Small intestine (tissue), 7 donors: ENCODE results near the gene ZNF777. TPM values are rescaled to one million over a fixed set of nuclear protein-coding genes. Genes with fewer than 3 reads are reported as not detected.
"Not testable (repeated sequence)": the region's sequence is repeated elsewhere in the genome, so short reads cannot be mapped to it uniquely, and the experiment has no call there.

Experiments used
- DNase-seq, 2 donors: peaks; one replicate each; pipeline versions ENCODE4 v3.0.0 to v3.0.0-alpha.2; 2013
- FAIRE-seq: peaks from 2 replicates; lab custom pipeline; 2012; peaks lifted over from hg19 to GRCh38; lab: Jason Lieb, UNC
- H3K27ac ChIP-seq, 3 donors: one replicate each; pipeline ENCODE4 v1.5.1; 2013; ENCODE audit warnings: low read length in 2 of 3, mild to moderate bottlenecking in 2 of 3, control low read depth in 1 of 3, inconsistent platforms in 1 of 3, low read depth in 1 of 3, moderate library complexity in 1 of 3
- H3K27me3 ChIP-seq, 3 donors: one replicate each; pipeline ENCODE4 v1.6.1; 2013; ENCODE audit warnings: low read length in 3 of 3, inconsistent platforms in 1 of 3; ENCODE audit not compliant: control insufficient read depth in 3 of 3, insufficient read depth in 3 of 3
- H3K36me3 ChIP-seq, 3 donors: one replicate each; pipeline ENCODE4 v1.6.1; 2013; ENCODE audit warnings: low read length in 3 of 3, inconsistent platforms in 1 of 3, low read depth in 1 of 3, mild to moderate bottlenecking in 1 of 3, moderate library complexity in 1 of 3; ENCODE audit not compliant: control insufficient read depth in 3 of 3, insufficient read depth in 2 of 3
- H3K4me1 ChIP-seq, 3 donors: one replicate each; pipeline ENCODE4 v1.6.1; 2013; ENCODE audit warnings: low read length in 2 of 3, inconsistent platforms in 1 of 3, low read depth in 1 of 3, mild to moderate bottlenecking in 1 of 3, moderate library complexity in 1 of 3; ENCODE audit not compliant: control insufficient read depth in 3 of 3, insufficient read depth in 2 of 3
- H3K4me3 ChIP-seq, 3 donors: one replicate each; pipeline ENCODE4 v1.5.1; 2013; ENCODE audit warnings: low read length in 3 of 3, control low read depth in 1 of 3, inconsistent platforms in 1 of 3, low read depth in 1 of 3, mild to moderate bottlenecking in 1 of 3, moderate library complexity in 1 of 3
- H3K9me3 ChIP-seq, 2 donors: one replicate each; pipeline ENCODE4 v1.6.1; 2013; ENCODE audit warnings: low read depth in 1 of 2, low read length in 1 of 2; ENCODE audit not compliant: control insufficient read depth in 2 of 2, insufficient read depth in 1 of 2
- WGBS, 3 donors: extraction: QIAGEN DNeasy Blood & Tissue Kit; methylation state at CpG; one replicate each; pipeline ENCODE4 v1.1.7; 2013; 5-methylcytosine and 5-hydroxymethylcytosine counted together
- polyA plus RNA-seq, 4 donors: library from polyadenylated mRNA; stranded (reverse) in 3 of 4; unstranded in 1 of 4; fragments of 200-250 nt in 3 of 4; fragments of 120-200 nt in 1 of 4; gene quantifications; one replicate each; pipeline versions ENCODE4 v1.2.1 to v1.2.3, GENCODE V29; 2013
- donor health status: healthy with polysubstance abuse.
- donor health status: control.
- donor health status: control.
- donor health status: Bipolar disorder and iron deficiency.
- donor health status: healthy.

Gene ZNF777
- polyA plus RNA-seq, 4 donors: 3.0 to 10.4 (median 6.8) TPM

DNA sequence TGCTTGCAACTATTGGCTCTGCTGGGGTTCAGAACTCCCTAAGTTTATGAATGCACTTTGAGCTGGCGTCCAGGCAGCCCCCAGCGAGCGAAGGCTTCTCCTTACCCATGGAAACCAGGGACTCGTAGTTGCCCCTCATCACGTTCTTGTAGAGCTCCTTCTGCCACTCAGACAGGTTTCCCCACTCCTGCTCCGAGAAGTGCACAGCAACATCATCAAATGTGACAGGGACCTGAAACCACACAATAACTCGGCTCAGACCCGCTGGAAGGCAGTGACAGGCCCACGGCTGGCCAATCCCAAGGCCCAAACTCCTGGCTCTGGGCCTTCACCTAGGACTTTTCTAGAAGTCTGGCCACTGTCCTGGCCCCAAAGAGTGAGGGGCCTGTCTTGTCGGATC, 6.9 kb downstream of the ZNF777 start:
- Histone ChIP-seq H3K27me3 (no peaks in the 10 kb centered on the region), H3K27ac (no peak overlapping the region), H3K36me3 (peaks cover 16 to 51% (median 18%) of the 10 kb centered on the region in 3 donors), H3K4me1 (peaks cover 0 to under 1% (median 0%) of the 10 kb centered on the region in 3 donors), H3K4me3 (no peak overlapping the region), H3K9me3 (no peaks in the 10 kb centered on the region)
- FAIRE-seq (no peak), DNase-seq (no peak)
- 95 to 97% (median 97%) methylated on average over 10 of the region's 10 CpGs for WGBS, 3 donors

DNA sequence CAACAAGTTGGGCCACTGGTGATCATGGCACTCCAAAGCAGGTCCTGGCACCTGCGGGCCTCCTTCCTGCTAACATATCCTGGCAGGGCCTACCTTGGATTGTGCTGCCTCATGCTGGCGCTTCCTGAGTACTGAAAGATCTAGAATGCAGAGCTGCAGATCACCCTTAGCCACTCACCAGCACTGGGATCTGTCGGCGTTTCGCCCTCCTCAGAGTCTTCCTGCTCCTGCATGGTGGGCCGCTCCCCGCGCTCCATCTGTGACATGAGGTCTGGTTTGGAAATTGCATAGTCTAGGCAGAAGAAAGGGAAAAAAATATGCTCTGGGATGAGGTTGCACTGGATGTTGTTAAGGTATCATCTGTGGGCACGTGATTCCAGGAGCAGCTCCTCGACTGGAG, 10.0 kb downstream of the ZNF777 start:
- Histone ChIP-seq H3K27me3 (no peaks in the 10 kb centered on the region), H3K36me3 (peaks cover 22 to 68% (median 26%) of the 10 kb centered on the region in 3 donors), H3K4me3 (no peak overlapping the region), H3K9me3 (no peaks in the 10 kb centered on the region), H3K27ac (no peak overlapping the region), H3K4me1 (no peaks in the 10 kb centered on the region)
- no peak for FAIRE-seq
- DNase-seq: no peak
- WGBS, 3 donors: 96 to 99% (median 98%) methylated on average over 10 of the region's 10 CpGs

DNA sequence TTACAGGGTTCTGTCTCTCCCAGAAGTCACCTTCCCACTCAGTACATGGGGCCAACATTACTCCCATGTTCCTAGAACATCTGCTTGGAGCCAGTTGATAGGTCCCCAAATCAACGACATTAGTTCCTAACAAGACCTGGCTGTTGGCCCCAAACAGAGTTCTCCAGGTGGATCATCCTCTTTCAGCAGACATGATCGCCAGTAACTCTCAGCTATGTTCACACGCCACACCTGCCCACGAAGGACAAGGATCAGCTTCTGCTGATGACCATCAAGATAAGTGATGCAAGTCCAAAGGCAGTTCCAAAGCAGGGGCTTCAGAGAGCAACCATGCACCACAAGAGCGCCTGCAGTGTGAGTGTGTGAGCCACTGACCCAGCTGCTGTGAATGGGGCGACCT, 11.0 kb downstream of the ZNF777 start:
- Histone ChIP-seq H3K36me3 (peaks cover 22 to 66% (median 24%) of the 10 kb centered on the region in 3 donors), H3K27ac (no peak overlapping the region), H3K4me3 (no peak overlapping the region), H3K4me1 (no peaks in the 10 kb centered on the region), H3K9me3 (no peaks in the 10 kb centered on the region), H3K27me3 (no peaks in the 10 kb centered on the region)
- no peak for DNase-seq
- no peak for FAIRE-seq
- WGBS, 3 donors: 90 to 96% (median 94%) methylated on average over 6 of the region's 6 CpGs

DNA sequence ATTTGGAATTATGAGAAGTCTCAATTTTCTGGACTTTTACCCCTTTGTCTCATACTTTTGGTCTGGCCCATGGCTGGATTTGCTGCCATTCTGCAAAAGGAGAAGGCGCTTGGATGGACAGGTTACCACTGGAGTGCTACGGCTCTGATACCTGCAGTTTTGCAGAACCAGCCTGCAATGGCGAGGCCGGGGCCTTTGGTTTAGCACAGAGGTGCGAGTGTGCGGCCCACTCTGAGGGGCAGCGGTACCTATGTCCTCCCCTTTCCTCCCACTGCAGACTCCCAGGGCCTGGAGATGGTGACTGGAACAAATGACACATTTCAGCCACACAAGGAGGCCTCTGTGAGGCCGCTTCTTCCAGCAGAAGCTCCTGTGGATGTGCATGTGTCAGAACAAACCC, 11.9 kb downstream of the ZNF777 start:
- H3K27me3 ChIP-seq: no peaks in the 10 kb centered on the region
- 92 to 99% (median 93%) methylated on average over 8 of the region's 8 CpGs for WGBS, 3 donors
- FAIRE-seq: no peak
- H3K4me3 ChIP-seq: no peak overlapping the region
- no peaks in the 10 kb centered on the region for H3K9me3 ChIP-seq
- H3K4me1 ChIP-seq: no peaks in the 10 kb centered on the region
- no peak for DNase-seq
- no peak overlapping the region for H3K27ac ChIP-seq
- H3K36me3 ChIP-seq: peaks cover 19 to 58% (median 21%) of the 10 kb centered on the region in 3 donors

DNA sequence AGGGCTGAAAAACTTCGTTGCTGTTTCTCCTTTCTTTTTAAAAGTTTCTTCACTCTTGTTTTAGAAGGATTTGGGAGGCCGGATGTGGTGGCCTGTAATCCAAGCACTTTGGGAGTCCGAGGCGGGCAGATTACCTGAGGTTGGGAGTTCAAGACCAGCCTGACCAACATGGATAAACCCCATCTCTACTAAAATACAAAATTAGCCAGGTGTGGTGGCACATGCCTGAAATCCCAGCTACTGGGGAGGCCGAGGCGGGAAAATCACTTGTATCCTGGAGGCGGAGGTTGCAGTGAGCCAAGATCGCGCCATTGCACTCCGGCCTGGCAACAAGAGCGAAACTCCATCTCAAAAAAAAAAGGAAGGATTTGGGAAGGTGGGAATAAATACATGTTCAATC, 14.8 kb downstream of the ZNF777 start:
- not testable (repeated sequence) for FAIRE-seq, H3K27me3 ChIP-seq, H3K9me3 ChIP-seq, H3K27ac ChIP-seq, H3K4me1 ChIP-seq, H3K4me3 ChIP-seq, DNase-seq
- 97 to 99% (median 97%) methylated on average over 11 of the region's 11 CpGs for WGBS, 3 donors
- H3K36me3 ChIP-seq: peaks cover 13 to 46% (median 16%) of the 10 kb centered on the region in 3 donors

DNA sequence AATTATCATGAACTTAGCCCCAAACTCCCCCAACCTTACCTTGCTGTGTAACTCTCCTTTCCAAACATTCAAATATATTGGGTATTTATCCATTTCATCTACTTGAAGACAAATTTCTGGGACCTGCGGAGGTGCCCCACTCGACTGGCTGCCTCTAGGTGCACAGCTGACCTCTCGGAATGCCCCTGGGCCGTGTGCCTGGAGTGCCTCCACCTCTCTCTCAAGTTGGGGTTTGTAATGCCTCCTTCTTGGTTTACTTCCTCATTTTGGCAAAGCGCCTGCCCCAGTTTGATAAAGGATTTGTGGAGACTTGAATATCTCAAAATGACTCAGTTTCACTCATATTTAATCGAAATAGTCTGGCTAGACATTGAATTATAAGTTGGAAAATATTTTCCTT, 16.6 kb downstream of the ZNF777 start:
- Histone ChIP-seq H3K27ac (no peak overlapping the region), H3K4me3 (no peak overlapping the region), H3K36me3 (peaks cover 9 to 38% (median 14%) of the 10 kb centered on the region in 3 donors), H3K27me3 (no peaks in the 10 kb centered on the region), H3K4me1 (no peaks in the 10 kb centered on the region), H3K9me3 (no peaks in the 10 kb centered on the region)
- 86 to 94% (median 89%) methylated on average over 6 of the region's 6 CpGs for WGBS, 3 donors
- DNase-seq (no peak), FAIRE-seq (no peak)

DNA sequence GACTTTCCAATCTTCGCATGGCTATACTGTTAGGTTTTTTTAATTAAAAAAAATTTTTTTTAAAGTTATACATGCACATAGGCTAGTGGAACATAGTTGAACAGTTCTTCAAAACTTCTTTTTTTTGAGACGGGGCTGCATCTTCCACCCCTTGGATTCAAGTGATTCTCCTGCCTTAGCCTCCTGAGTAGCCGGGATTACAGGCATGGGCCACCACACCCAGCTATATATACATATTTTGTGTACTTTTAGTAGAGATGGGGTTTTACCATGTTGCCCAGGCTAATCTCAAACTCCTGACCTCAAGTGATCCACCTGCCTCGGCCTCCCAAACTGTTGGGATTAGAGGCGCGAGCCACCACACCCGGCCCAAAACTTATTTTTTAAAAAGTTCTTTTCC, 17.3 kb downstream of the ZNF777 start:
- H3K27ac ChIP-seq: no peak overlapping the region
- DNase-seq: no peak
- H3K4me1 ChIP-seq: no peaks in the 10 kb centered on the region
- peaks cover 7 to 32% (median 10%) of the 10 kb centered on the region in 3 donors for H3K36me3 ChIP-seq
- FAIRE-seq: no peak
- H3K4me3 ChIP-seq: no peak overlapping the region
- WGBS, 3 donors: 94 to 97% (median 96%) methylated on average over 7 of the region's 7 CpGs
- no peaks in the 10 kb centered on the region for H3K27me3 ChIP-seq
- no peaks in the 10 kb centered on the region for H3K9me3 ChIP-seq

DNA sequence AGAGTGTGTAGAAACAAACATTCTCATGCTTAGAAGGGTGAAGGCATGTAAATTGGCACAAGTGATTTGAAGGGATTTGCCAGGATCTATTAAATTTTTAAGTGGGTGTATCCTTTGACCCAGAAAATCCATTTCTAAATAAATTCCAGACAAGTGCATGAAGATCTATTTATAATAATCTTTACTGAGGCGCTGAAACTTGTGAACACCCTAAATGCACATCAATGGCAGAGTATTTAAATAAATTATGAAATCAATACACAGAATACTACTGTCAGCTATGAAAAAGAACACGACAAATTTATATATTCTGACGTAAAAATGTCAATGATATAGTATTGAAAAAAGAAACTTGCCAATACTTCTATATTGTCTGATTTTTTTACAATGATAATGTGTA, 17.9 kb downstream of the ZNF777 start:
- Histone ChIP-seq H3K4me3 (no peak overlapping the region), H3K27me3 (no peaks in the 10 kb centered on the region), H3K9me3 (no peaks in the 10 kb centered on the region), H3K4me1 (no peaks in the 10 kb centered on the region), H3K36me3 (peaks cover 7 to 31% (median 9%) of the 10 kb centered on the region in 3 donors), H3K27ac (no peak overlapping the region)
- DNase-seq (no peak), FAIRE-seq (no peak)
- WGBS, 3 donors: 79 to 93% (median 83%) methylated on average over 3 of the region's 3 CpGs

DNA sequence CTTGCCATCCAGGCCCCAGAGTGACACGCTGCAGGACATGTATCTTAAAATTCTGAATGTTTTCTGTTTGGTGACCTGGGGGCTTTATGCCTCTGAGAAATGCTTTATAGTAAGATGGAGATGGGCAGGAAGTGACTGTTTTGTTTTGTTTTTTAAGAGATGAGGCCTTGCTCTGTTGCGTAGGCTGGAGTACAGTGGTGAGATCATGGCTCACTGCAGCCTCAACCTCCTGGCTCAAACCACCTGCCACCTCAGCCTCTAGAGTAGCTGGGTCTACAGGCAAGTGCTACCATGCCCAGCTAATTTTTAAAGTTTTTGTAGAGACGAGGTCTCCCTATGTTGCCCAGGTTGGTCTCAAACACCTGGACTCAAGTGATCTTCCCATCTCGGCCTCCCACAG, 20.6 kb downstream of the ZNF777 start:
- FAIRE-seq (no peak), DNase-seq (no peak)
- no peak overlapping the region for H3K4me3 ChIP-seq
- H3K27ac ChIP-seq: no peak overlapping the region
- H3K4me1 ChIP-seq: no peaks in the 10 kb centered on the region
- H3K9me3 ChIP-seq: no peaks in the 10 kb centered on the region
- 82 to 84% (median 83%) methylated on average over 4 of the region's 4 CpGs for WGBS, 3 donors
- H3K27me3 ChIP-seq: no peaks in the 10 kb centered on the region
- peaks cover 1 to 23% (median 1%) of the 10 kb centered on the region in 3 donors for H3K36me3 ChIP-seq
